ENCODE data around the gene ANKRD60.

Gene ANKRD60

GRCh38 chr20:58219342-58219700, 9.1 kb downstream of the ANKRD60 start:
- no peaks in the 10 kb centered on the region for H3K79me2 ChIP-seq
- no peaks in the 10 kb centered on the region for H3K4me1 ChIP-seq
- no peak overlapping the region for H2AFZ ChIP-seq
- H3K27me3 ChIP-seq (ENCODE audit: control insufficient read depth, insufficient read depth, low read length) = no peaks in the 10 kb centered on the region
- no peak overlapping the region for H3K4me2 ChIP-seq (ENCODE audit: low read length)
- no peak overlapping the region for H3K4me3 ChIP-seq (ENCODE audit: low read depth, low read length)
- no peak overlapping the region for H3K27ac ChIP-seq
- TF ChIP-seq CTCF (IDR thresholded peaks at IDR 0.05) = no peak
- H3K36me3 ChIP-seq (ENCODE audit: control insufficient read depth, insufficient read depth, low read length) = no peaks in the 10 kb centered on the region
- no peak overlapping the region for H3K9ac ChIP-seq
- H3K9me3 ChIP-seq (ENCODE audit: control insufficient read depth, low read length) = no peaks in the 10 kb centered on the region

- Histone ChIP-seq H2AFZ (no peak overlapping the region), H3K4me2 (ENCODE audit: low read length) (no peak overlapping the region), H3K4me3 (ENCODE audit: low read depth, low read length) (no peak overlapping the region), H3K27ac (no peak overlapping the region), H3K79me2 (no peaks in the 10 kb centered on the region), H3K9ac (no peak overlapping the region), H3K27me3 (ENCODE audit: control insufficient read depth, insufficient read depth, low read length) (no peaks in the 10 kb centered on the region), H3K4me1 (no peaks in the 10 kb centered on the region), H3K36me3 (ENCODE audit: control insufficient read depth, insufficient read depth, low read length) (no peaks in the 10 kb centered on the region), H3K9me3 (ENCODE audit: control insufficient read depth, low read length) (no peaks in the 10 kb centered on the region)
- no peak for TF ChIP-seq CTCF (IDR thresholded peaks at IDR 0.05)
Measured at GRCh38 chr20:58218665-58219341, 9.7 kb downstream of the ANKRD60 start.

DNA sequence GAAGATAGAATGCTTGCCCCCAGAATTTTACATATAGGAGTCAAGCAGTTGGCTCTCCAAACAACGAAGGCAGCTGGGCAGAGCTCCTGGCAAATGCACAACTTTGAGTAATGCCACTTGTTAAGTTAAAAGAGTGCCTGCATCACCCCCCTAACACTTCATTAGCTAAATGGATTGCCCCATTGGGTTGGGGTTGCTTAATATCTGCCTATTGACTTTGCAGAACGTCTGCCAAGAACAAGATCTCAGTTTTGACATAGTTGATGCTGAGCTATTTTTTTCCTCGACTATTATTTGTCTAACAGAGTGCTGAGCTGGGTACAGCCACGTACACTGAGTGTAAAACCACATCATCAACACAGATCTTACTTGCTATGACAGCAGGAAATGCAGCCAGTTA, 12.1 kb downstream of the ANKRD60 start:
- Histone ChIP-seq H3K27me3 (ENCODE audit: control insufficient read depth, insufficient read depth, low read length) (no peaks in the 10 kb centered on the region), H3K4me2 (ENCODE audit: low read length) (no peak overlapping the region), H3K9me3 (ENCODE audit: control insufficient read depth, low read length) (no peaks in the 10 kb centered on the region), H3K4me3 (ENCODE audit: low read depth, low read length) (no peak overlapping the region), H3K79me2 (no peaks in the 10 kb centered on the region), H3K9ac (no peak overlapping the region), H2AFZ (no peak overlapping the region), H3K4me1 (no peaks in the 10 kb centered on the region), H3K36me3 (ENCODE audit: control insufficient read depth, insufficient read depth, low read length) (no peaks in the 10 kb centered on the region), H3K27ac (no peak overlapping the region)
- TF ChIP-seq CTCF (IDR thresholded peaks at IDR 0.05) = no peak

GRCh38 chr20:58215116-58215515, 13.3 kb downstream of the ANKRD60 start:
- Histone ChIP-seq H3K4me3 (ENCODE audit: low read depth, low read length) (no peak overlapping the region), H3K27me3 (ENCODE audit: control insufficient read depth, insufficient read depth, low read length) (no peaks in the 10 kb centered on the region), H2AFZ (no peak overlapping the region), H3K79me2 (no peaks in the 10 kb centered on the region), H3K9me3 (ENCODE audit: control insufficient read depth, low read length) (no peaks in the 10 kb centered on the region), H3K4me1 (no peaks in the 10 kb centered on the region), H3K27ac (no peak overlapping the region), H3K4me2 (ENCODE audit: low read length) (no peak overlapping the region), H3K9ac (no peak overlapping the region), H3K36me3 (ENCODE audit: control insufficient read depth, insufficient read depth, low read length) (no peaks in the 10 kb centered on the region)
- TF ChIP-seq CTCF (IDR thresholded peaks at IDR 0.05) = no peak

DNA sequence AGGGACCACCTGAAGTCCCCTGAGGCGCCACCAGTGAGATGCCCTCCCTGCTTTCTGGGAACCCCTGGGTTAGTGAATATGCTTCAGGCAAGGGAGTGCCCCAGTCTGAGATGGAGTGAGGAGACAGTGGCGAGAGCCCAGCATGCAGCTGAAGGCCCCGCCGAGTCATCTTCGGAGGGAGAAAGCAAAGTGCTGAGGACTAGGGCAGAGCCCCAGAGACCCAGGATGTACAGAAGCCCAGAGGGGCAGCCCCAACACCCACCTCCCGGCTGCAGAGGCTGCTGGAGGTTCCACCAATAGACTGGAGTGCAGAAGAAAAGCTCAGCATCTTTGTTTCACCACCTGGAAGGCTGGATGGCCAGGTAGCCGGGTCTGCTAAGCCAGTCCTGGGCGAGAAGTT, 14.1 kb downstream of the ANKRD60 start:
- Histone ChIP-seq H3K9me3 (ENCODE audit: control insufficient read depth, low read length) (no peaks in the 10 kb centered on the region), H3K36me3 (ENCODE audit: control insufficient read depth, insufficient read depth, low read length) (no peaks in the 10 kb centered on the region), H3K27me3 (ENCODE audit: control insufficient read depth, insufficient read depth, low read length) (no peaks in the 10 kb centered on the region), H3K4me2 (ENCODE audit: low read length) (no peak overlapping the region), H3K27ac (no peak overlapping the region), H3K9ac (no peak overlapping the region), H3K79me2 (no peaks in the 10 kb centered on the region), H2AFZ (no peak overlapping the region), H3K4me3 (ENCODE audit: low read depth, low read length) (no peak overlapping the region), H3K4me1 (no peaks in the 10 kb centered on the region)
- TF ChIP-seq CTCF (IDR thresholded peaks at IDR 0.05) = no peak
